Fibroblast of lung (primary cell): Measurements from ENCODE around the gene KRTAP12-4. TPM values are rescaled to one million over a fixed set of nuclear protein-coding genes. Genes with fewer than 3 reads are reported as not detected.

Experiments
- DNase-seq, 2 donors: peaks; one replicate each; pipeline versions ENCODE4 v3.0.0 to v3.0.0-alpha.2; 2010; ENCODE audit warnings: low read depth in 2 of 2
- H2AFZ ChIP-seq: 2 replicates; pipeline ENCODE4 v1.5.1; 2012; ENCODE audit warnings: low read length, control low read depth, inconsistent platforms
- H3K27ac ChIP-seq: 2 replicates; pipeline ENCODE4 v1.5.1; 2011; ENCODE audit warnings: low read length, control low read depth; ENCODE audit not compliant: insufficient read depth
- H3K27me3 ChIP-seq: 2 replicates; pipeline ENCODE4 v1.5.1; 2011; ENCODE audit warnings: mild to moderate bottlenecking, low read length; ENCODE audit not compliant: control insufficient read depth, insufficient read depth
- H3K36me3 ChIP-seq: 2 replicates; pipeline ENCODE4 v1.5.1; 2011; ENCODE audit warnings: low read length; ENCODE audit not compliant: control insufficient read depth, insufficient read depth
- H3K4me1 ChIP-seq: 2 replicates; pipeline ENCODE4 v1.5.1; 2011; ENCODE audit warnings: low read length; ENCODE audit not compliant: control insufficient read depth, insufficient read depth; ENCODE audit errors: extremely low read depth
- H3K4me2 ChIP-seq: 2 replicates; pipeline ENCODE4 v1.5.1; 2011; ENCODE audit warnings: low read length, control low read depth; ENCODE audit not compliant: insufficient read depth; ENCODE audit errors: extremely low read depth
- H3K4me3 ChIP-seq, 4 experiments: fragments of 200-600 bp in 1 of 4; sonication (generic) in 1 of 4; replicated peaks in 1 of 4; 2 replicates each; pipeline ENCODE4 v1.5.1; 2011 to 2016; ENCODE audit warnings: low read length in 4 of 4, low read depth in 3 of 4, mild to moderate bottlenecking in 3 of 4, control low read depth in 2 of 4, inconsistent platforms in 1 of 4, mixed read lengths in 1 of 4; ENCODE audit not compliant: insufficient read depth in 1 of 4; ENCODE audit errors: control extremely low read depth in 1 of 4
- H3K79me2 ChIP-seq: 2 replicates; pipeline ENCODE4 v1.5.1; 2012; ENCODE audit warnings: mild to moderate bottlenecking, low read length, inconsistent platforms; ENCODE audit not compliant: control insufficient read depth, insufficient read depth
- H3K9ac ChIP-seq: 2 replicates; pipeline ENCODE4 v1.5.1; 2011; ENCODE audit warnings: mild to moderate bottlenecking, low read length, control low read depth; ENCODE audit not compliant: insufficient read depth
- H3K9me3 ChIP-seq: 2 replicates; pipeline ENCODE4 v1.5.1; 2012; ENCODE audit warnings: low read depth, low read length; ENCODE audit not compliant: control insufficient read depth, insufficient read depth
- H4K20me1 ChIP-seq: 2 replicates; pipeline ENCODE4 v1.5.1; 2011; ENCODE audit warnings: low read length; ENCODE audit not compliant: control insufficient read depth, insufficient read depth; ENCODE audit errors: extremely low read depth
- CTCF ChIP-seq, 2 donors: IDR thresholded peaks in 1 of 2; conservative IDR thresholded peaks in 1 of 2; 1 replicate in 1 of 2; 2 replicates in 1 of 2; pipeline ENCODE4 v1.5.1; 2011 to 2012; ENCODE audit warnings: low read length in 2 of 2, control low read depth in 1 of 2, inconsistent platforms in 1 of 2, low read depth in 1 of 2, mild to moderate bottlenecking in 1 of 2
- EZH2 ChIP-seq: IDR thresholded peaks from 2 replicates; pipeline ENCODE4 v1.5.1; 2012; ENCODE audit warnings: low read length, control low read depth, mild to moderate bottlenecking; ENCODE audit errors: missing control alignments
- polyA plus RNA-seq, 2 donors: library from polyadenylated mRNA; depleted of rRNA in 1 of 2; stranded (reverse) in 1 of 2; unstranded in 1 of 2; fragments of >200 nt; gene quantifications; 2 replicates each; pipeline ENCODE4 v1.2.1, GENCODE V29; 2011 to 2012; ENCODE audit warnings: missing spikeins in 1 of 2
- total RNA-seq: library from RNA; depleted of rRNA; stranded (reverse); fragments of >200 nt; gene quantifications from 2 replicates; pipeline ENCODE4 v1.2.1, GENCODE V29; 2014

KRTAP12-4 gene
- total and polyA plus RNA-seq, 2 donors (not counting 1 experiment from before 2014, with no cell fraction given) = not detected

GRCh38 chr21:44644878-44645277 is 9.6 kb downstream of the KRTAP12-4 start:
- Histone ChIP-seq H2AFZ (no peak overlapping the region), H3K4me2 (no peak overlapping the region), H3K27ac (no peak overlapping the region), H3K4me3 (no peak overlapping the region), H3K79me2 (no peaks in the 10 kb centered on the region), H3K27me3 (no peaks in the 10 kb centered on the region), H3K9ac (no peak overlapping the region), H3K4me1 (no peaks in the 10 kb centered on the region), H3K36me3 (no peaks in the 10 kb centered on the region), H4K20me1 (no peaks in the 10 kb centered on the region), H3K9me3 (no peaks in the 10 kb centered on the region)
- TF ChIP-seq EZH2 = no peak
- DNase-seq = no peak

- H3K4me3 ChIP-seq = no peak overlapping the region
- H3K4me2 ChIP-seq = no peak overlapping the region
- no peaks in the 10 kb centered on the region for H3K79me2 ChIP-seq
- H3K27ac ChIP-seq = no peak overlapping the region
- TF ChIP-seq CTCF (conservative IDR thresholded peaks at IDR 0.05 in 1 of 2, IDR thresholded peaks at IDR 0.05 in 1 of 2; ENCODE audit: low read depth in 1 of 2, low read length in 2 of 2) (no peak), EZH2 (no peak)
- no peak overlapping the region for H2AFZ ChIP-seq
- no peak overlapping the region for H3K9ac ChIP-seq
- H3K9me3 ChIP-seq = no peaks in the 10 kb centered on the region
- no peak for DNase-seq
- no peaks in the 10 kb centered on the region for H3K4me1 ChIP-seq
- H4K20me1 ChIP-seq = no peaks in the 10 kb centered on the region
- H3K27me3 ChIP-seq = no peaks in the 10 kb centered on the region
- no peaks in the 10 kb centered on the region for H3K36me3 ChIP-seq
These were observed 10.6 kb downstream of the KRTAP12-4 start for GRCh38 chr21:44643741-44644310.

GRCh38 chr21:44640761-44641160 is 13.7 kb downstream of the KRTAP12-4 start:
- Histone ChIP-seq H3K4me1 (no peaks in the 10 kb centered on the region), H2AFZ (no peak overlapping the region), H3K27ac (no peak overlapping the region), H3K36me3 (no peaks in the 10 kb centered on the region), H3K27me3 (no peaks in the 10 kb centered on the region), H3K4me3 (no peak overlapping the region), H3K9me3 (no peaks in the 10 kb centered on the region), H4K20me1 (no peaks in the 10 kb centered on the region), H3K4me2 (no peak overlapping the region), H3K9ac (no peak overlapping the region), H3K79me2 (no peaks in the 10 kb centered on the region)
- TF ChIP-seq CTCF (conservative IDR thresholded peaks at IDR 0.05 in 1 of 2, IDR thresholded peaks at IDR 0.05 in 1 of 2; ENCODE audit: low read depth in 1 of 2, low read length in 2 of 2) (no peak), EZH2 (no peak)
- DNase-seq = no peak
